Heart left ventricle (tissue), 16 donors: ENCODE measurements around the gene SCML2. TPM values are rescaled to one million over a fixed set of nuclear protein-coding genes. Genes with fewer than 3 reads are reported as not detected.

Experiments used
- ATAC-seq, 4 donors: fragments of 200-7000 bp; cut with Tn5 transposase; one replicate each; pipeline ENCODE4 v1.9.1; 2020 to 2022; ENCODE audit warnings: moderate library complexity in 4 of 4, mild to moderate bottlenecking in 3 of 4, moderate number of reproducible peaks in 1 of 4
- DNase-seq, 5 donors: peaks; one replicate each; pipeline ENCODE4 v3.0.0-alpha.2; 2020
- H3K27ac ChIP-seq, 12 donors: fragments of 200-600 bp; sonication (generic) in 4 of 12; one replicate each; pipeline versions ENCODE4 v1.5.0 to v1.8.0; 2016 to 2022; ENCODE audit warnings: mild to moderate bottlenecking in 2 of 12
- H3K27me3 ChIP-seq, 9 donors: fragments of 200-600 bp; sonication (generic) in 2 of 9; one replicate each; pipeline versions ENCODE4 v1.5.1 to v1.8.0; 2016 to 2022; ENCODE audit warnings: mild to moderate bottlenecking in 3 of 9
- H3K36me3 ChIP-seq, 9 donors: fragments of 200-600 bp; sonication (generic) in 2 of 9; one replicate each; pipeline versions ENCODE4 v1.5.0 to v1.8.0; 2018 to 2022; ENCODE audit warnings: mild to moderate bottlenecking in 2 of 9
- H3K4me1 ChIP-seq, 12 donors: fragments of 200-600 bp; sonication (generic) in 4 of 12; one replicate each; pipeline versions ENCODE4 v1.5.0 to v1.8.0; 2016 to 2022; ENCODE audit warnings: mild to moderate bottlenecking in 3 of 12
- H3K4me3 ChIP-seq, 12 donors: fragments of 200-600 bp; sonication (generic) in 4 of 12; one replicate each; pipeline versions ENCODE4 v1.5.0 to v1.8.0; 2017 to 2022; ENCODE audit warnings: mild to moderate bottlenecking in 9 of 12, moderate library complexity in 4 of 12
- H3K9me3 ChIP-seq, 12 donors: fragments of 200-600 bp; sonication (generic) in 4 of 12; one replicate each; pipeline versions ENCODE4 v1.5.0 to v1.8.0; 2016 to 2022; ENCODE audit warnings: mild to moderate bottlenecking in 1 of 12
- CTCF ChIP-seq, 12 donors: fragments of 200-600 bp; sonication (generic) in 4 of 12; IDR thresholded peaks; one replicate each; pipeline versions ENCODE4 v1.5.0 to v1.8.0; 2018 to 2022; ENCODE audit warnings: antibody characterized with exemption in 12 of 12, mild to moderate bottlenecking in 5 of 12
- POLR2A ChIP-seq, 2 donors: fragments of 450-650 bp; IDR thresholded peaks; one replicate each; pipeline ENCODE4 v1.6.1; 2017; ENCODE audit warnings: antibody characterized with exemption in 2 of 2, mild to moderate bottlenecking in 2 of 2, moderate library complexity in 2 of 2
- WGBS, 4 donors: extraction: QIAGEN DNeasy Blood & Tissue Kit in 2 of 4; methylation state at CpG; one replicate each; pipeline versions ENCODE4 v1.1.5 to v1.1.7; 2013 to 2018; 5-methylcytosine and 5-hydroxymethylcytosine counted together
- intact Hi-C, 10 donors: fragments of 100-400 bp; cut with DNase I; formaldehyde crosslinking; loops; one replicate each; pipeline versions ENCODE4 v1.11.1 to v1.14.2; 2022
- long read RNA-seq, 3 donors: library from polyadenylated mRNA; unstranded; transcript quantifications; one replicate each; pipeline ENCODE4 v2.0.0, GENCODE V29; 2020 to 2021
- polyA plus RNA-seq, 2 donors: library from polyadenylated mRNA; stranded (reverse); fragments of 200-250 nt; gene quantifications; one replicate each; pipeline ENCODE4 v1.2.3, GENCODE V29; 2013
- total RNA-seq, 9 donors: library from RNA; depleted of rRNA in 2 of 9; stranded (reverse); fragments of >200 nt in 2 of 9; fragmentation: NEBNext Ultra II Directional in 3 of 9; extraction: Animal tissue kit (Norgen Biotek cat#: 25700) in 3 of 9; gene quantifications; one replicate each; pipeline versions ENCODE4 v1.1.0 to v1.2.4, GENCODE V29; 2016 to 2023
- donor health status: ischemic (EF 13 %, LVEDD 7.1; RV severe dilation, severe dysfunction).
- donor health status: healthy with polysubstance abuse.
- donor health status: DM: no; HTN: yes; CAD: no.
- donor health status: DM: no; HTN: no; CAD: no.
- donor health status: ischemic (EF 25% LVEDD 6.9; RV normal size, moderate dysfunction).
- donor health status: ischemic (EF 25% LVEDD 5.7; RV mildly dilated, moderate dysfunction).
- donor health status: healthy.
- donor health status: DM: yes; HTN: yes; CAD: no.
- donor health status: ischemic (EF 35%, LVEDD 5.7; RV mildly dilated, moderate dysfunction).
- donor health status: nonischemic (EF 11% LVEDD 7.7; RV severe dilation, severe dysfunction).
- donor health status: DM: yes; HTN: yes; CAD: no.
- donor health status: PGD.
- donor health status: ischemic (EF 29% LVEDD 5.4; RV normal size, mild dysfunction).
- donor health status: nonischemic (EF 23%, LVEDD 6.1; RV moderate dilation, normal function).

Gene SCML2
- total RNA-seq = 1 to 10 TPM in 4 of 9 donors, under 1 TPM in 5; 0.90 to 1.4 (median 0.97) TPM
- 1 to 10 TPM; 1.2 to 2.0 TPM for polyA plus RNA-seq
- long read RNA-seq, donor 1 = 0 reads
- long read RNA-seq, donor 2, full-length matches to known transcripts = 1 of 1 reads
- long read RNA-seq, donor 2, partial matches to known transcripts = 0 of 1 reads
- long read RNA-seq, donor 2, other reads (novel, unspliced or antisense) = 0 of 1 reads
- long read RNA-seq, donor 3, full-length matches to known transcripts = 1 of 1 reads
- long read RNA-seq, donor 3, partial matches to known transcripts = 0 of 1 reads
- long read RNA-seq, donor 3, other reads (novel, unspliced or antisense) = 0 of 1 reads

GRCh38 chrX:18354369-18355223, at the start of gene SCML2:
SCML2 (minus strand) TSS chrX:18354688; CDS start chrX:18334071, 20,617 bp downstream.
- WGBS, 4 donors = 1 to 40% (median 15%) methylated on average over 12 to 92 of the region's 92 CpGs
- peak within 1 kb of the TSS; percentile 26 to 72 (median 54) for H3K4me3 ChIP-seq
- ATAC-seq = peak in 3 of 4 donors; percentile 49 to 91 (median 85)
- intact Hi-C loops = no loop called here
- H3K27me3 ChIP-seq = peaks cover 0 to 34% (median 0%) of the 10 kb centered on the region in 9 donors
- TF ChIP-seq CTCF (IDR thresholded peaks at IDR 0.05) (no peak), POLR2A (IDR thresholded peaks at IDR 0.05) (no peak)
- DNase-seq = peak; percentile 21 to 58 (median 39)
- H3K36me3 ChIP-seq = no peaks in the 10 kb centered on the region
- no peaks in the 10 kb centered on the region for H3K9me3 ChIP-seq
- H3K4me1 ChIP-seq = peaks cover 0 to 4% (median 0%) of the 10 kb centered on the region in 12 donors
- H3K27ac ChIP-seq = peak within 1 kb of the TSS in 1 of 12 donors; percentile 68

GRCh38 chrX:18401848-18402213, 47.3 kb upstream of the SCML2 start:
- no peak for ATAC-seq
- 55 to 80% (median 68%) methylated on average over 4 of the region's 4 CpGs for WGBS, 4 donors
- Histone ChIP-seq H3K4me3 (no peak overlapping the region), H3K36me3 (no peaks in the 10 kb centered on the region), H3K27ac (no peak overlapping the region), H3K9me3 (peaks cover 0 to 9% (median 0%) of the 10 kb centered on the region in 12 donors), H3K27me3 (no peaks in the 10 kb centered on the region), H3K4me1 (no peaks in the 10 kb centered on the region)
- intact Hi-C loops = loop anchor here in 1 of 10 donors (10.0 kb wide), 1 partner anchor 583 kb away; the partner anchor contains the start of gene PHKA2
- no peak for DNase-seq
- TF ChIP-seq POLR2A (IDR thresholded peaks at IDR 0.05) (no peak), CTCF (IDR thresholded peaks at IDR 0.05) (no peak)

GRCh38 chrX:18394477-18394876, 40.0 kb upstream of the SCML2 start:
- DNase-seq = no peak
- Histone ChIP-seq H3K36me3 (no peaks in the 10 kb centered on the region), H3K4me1 (no peaks in the 10 kb centered on the region), H3K27ac (no peak overlapping the region), H3K9me3 (no peaks in the 10 kb centered on the region), H3K4me3 (no peak overlapping the region), H3K27me3 (no peaks in the 10 kb centered on the region)
- ATAC-seq = no peak
- intact Hi-C loops = loop anchor here in 9 of 10 donors (5.0 to 10.0 kb wide), 8 partner anchors 500 to 943 kb away; no protein-coding TSS in a partner anchor
- TF ChIP-seq POLR2A (IDR thresholded peaks at IDR 0.05) (no peak), CTCF (IDR thresholded peaks at IDR 0.05) (no peak)
- 72 to 78% (median 76%) methylated on average over 11 of the region's 11 CpGs for WGBS, 4 donors
